Colon (tissue), 2 donors: Measurements from ENCODE around the gene CLCNKA.
"Not testable (repeated sequence)": the region's sequence is repeated elsewhere in the genome, so short reads cannot be mapped to it uniquely, and the experiment has no call there.

ENCODE experiments used
- FAIRE-seq: peaks from 2 replicates; lab custom pipeline; 2012; peaks lifted over from hg19 to GRCh38; lab: Jason Lieb, UNC
- donor health status: control.
- donor health status: control.

CLCNKA gene

GRCh38 chr1:16042096-16042495 is 20.3 kb downstream of the CLCNKA start:
- FAIRE-seq: no peak

- not testable (repeated sequence) for FAIRE-seq
Measured at GRCh38 chr1:16042654-16043053, 20.8 kb downstream of the CLCNKA start.

GRCh38 chr1:16043521-16043920 is 21.7 kb downstream of the CLCNKA start, which contains the start of gene CLCNKB:
Gene CLCNKB, plus strand, starts transcription at chr1:16043782. Its CDS starts 711 bp downstream, at chr1:16044493.
- no peak for FAIRE-seq

GRCh38 chr1:16043950-16044349 is 22.1 kb downstream of the CLCNKA start:
- no peak for FAIRE-seq

- FAIRE-seq: no peak
Measured at GRCh38 chr1:16046842-16047241, 25.0 kb downstream of the CLCNKA start.

GRCh38 chr1:16047791-16048475 is 26.1 kb downstream of the CLCNKA start:
- FAIRE-seq: no peak

GRCh38 chr1:16048573-16049189 is 26.8 kb downstream of the CLCNKA start:
- no peak for FAIRE-seq

GRCh38 chr1:16050328-16050727 is 28.5 kb downstream of the CLCNKA start:
- no peak for FAIRE-seq

- FAIRE-seq: no peak
Measured at GRCh38 chr1:16051039-16051438, 29.2 kb downstream of the CLCNKA start.

DNA sequence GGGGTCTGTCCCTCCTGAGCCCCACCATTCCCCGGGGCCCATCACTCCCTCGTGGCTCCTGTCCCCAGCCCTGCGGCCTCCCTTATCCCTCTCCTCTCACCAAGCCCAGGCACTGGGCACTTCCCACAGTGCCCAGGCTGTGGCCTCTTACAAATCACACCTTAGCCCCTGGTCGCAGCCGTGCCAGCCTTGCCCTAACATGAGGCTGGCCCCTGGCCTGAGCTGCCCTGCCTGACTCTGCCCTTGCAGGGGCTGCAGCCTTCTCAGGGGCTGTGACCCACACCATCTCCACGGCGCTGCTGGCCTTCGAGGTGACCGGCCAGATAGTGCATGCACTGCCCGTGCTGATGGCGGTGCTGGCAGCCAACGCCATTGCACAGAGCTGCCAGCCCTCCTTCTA is 30.1 kb downstream of the CLCNKA start:
- FAIRE-seq: not testable (repeated sequence)

DNA sequence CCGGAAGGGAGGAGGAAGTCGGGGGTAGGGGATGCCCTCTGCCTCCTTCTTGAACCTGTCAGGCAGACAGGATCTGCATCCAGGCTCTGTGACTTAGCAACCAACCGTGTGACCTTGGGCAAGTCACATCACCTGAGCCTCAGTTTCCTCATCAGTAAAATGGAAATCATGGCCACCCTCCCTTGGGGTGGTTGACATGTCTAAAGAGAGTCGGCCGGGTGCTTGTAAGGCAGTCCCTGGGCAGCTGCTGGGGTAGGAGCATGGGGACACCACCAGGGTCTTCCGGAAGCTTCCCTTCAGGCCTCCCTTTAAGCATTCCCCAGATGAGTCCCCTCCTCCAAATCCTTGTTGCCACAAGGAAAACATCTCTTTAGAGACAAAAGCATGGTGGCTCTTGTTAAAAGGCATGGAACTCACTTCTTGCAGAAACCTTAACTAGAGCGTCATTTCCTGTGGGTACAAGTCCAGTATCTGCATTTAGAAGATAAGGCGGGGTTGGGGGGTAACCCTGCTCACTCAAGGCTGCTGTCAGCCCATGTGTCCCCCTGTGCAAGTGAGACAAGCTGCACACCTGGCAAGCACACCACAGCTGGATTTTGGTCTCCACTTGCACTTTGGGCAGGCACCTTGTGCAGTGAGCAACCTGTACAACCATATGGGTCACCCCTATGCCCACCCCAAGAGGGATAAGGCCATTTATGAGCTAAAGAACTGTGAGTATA is 32.1 kb downstream of the CLCNKA start:
- no peak for FAIRE-seq

GRCh38 chr1:16054598-16055540 is 33.0 kb downstream of the CLCNKA start:
- no peak for FAIRE-seq

DNA sequence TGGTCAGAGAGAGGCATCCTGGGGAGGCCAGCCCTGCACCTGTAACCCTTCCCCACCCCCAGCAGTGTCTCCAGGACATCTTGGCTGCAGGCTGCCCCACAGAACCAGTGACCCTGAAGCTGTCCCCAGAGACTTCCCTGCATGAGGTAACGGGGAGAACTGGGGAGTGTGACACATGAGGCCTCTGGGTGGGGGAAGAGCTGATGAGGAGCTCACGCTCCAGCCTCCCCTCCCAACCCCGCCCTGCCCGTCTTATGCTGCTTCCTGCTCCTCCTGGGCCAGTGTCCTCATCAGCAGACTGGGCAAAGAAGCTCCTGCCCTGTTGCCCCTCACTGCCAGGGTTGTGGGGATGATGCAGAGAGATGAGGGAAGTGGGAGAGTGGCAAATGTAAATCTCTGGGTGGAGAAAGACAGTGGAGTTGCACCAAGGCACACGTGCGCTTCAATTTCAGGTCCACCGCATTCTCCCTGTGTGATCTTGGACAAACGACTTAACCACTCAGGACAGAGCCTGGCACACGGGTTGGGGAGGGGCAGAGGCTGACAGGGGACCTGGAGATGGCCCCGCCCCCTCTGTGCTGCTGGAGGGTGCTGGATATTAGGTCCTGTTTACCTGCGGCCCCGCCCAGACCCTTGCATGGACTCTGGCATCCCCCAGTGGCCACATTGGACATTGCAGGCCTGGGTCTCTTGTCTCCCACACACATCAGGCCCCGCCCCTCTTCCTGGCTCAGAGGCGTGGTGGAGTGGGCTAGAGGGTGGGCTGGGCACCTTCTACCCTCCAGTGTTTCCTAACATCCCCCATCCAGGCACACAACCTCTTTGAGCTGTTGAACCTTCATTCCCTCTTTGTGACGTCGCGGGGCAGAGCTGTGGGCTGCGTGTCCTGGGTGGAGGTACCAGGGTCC is 34.0 kb downstream of the CLCNKA start:
- FAIRE-seq: no peak

DNA sequence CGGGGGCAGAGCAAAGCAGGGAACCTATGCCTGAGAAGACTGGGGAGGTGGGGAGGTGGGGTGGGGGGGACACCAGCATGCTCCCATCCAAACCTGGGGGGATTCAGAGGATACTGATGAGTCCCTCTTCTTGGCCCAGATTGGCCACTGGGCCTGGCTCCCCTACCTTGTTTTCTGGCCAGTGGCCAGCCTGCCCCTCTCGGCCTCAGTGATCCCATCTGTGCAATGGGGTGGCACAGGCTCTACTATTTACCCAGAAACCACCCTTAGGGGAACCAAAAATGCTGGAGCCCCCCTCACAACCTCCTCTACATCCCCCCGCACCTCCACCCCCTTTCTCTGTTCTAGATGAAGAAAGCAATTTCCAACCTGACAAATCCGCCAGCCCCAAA is 34.7 kb downstream of the CLCNKA start:
- FAIRE-seq: not testable (repeated sequence)

DNA sequence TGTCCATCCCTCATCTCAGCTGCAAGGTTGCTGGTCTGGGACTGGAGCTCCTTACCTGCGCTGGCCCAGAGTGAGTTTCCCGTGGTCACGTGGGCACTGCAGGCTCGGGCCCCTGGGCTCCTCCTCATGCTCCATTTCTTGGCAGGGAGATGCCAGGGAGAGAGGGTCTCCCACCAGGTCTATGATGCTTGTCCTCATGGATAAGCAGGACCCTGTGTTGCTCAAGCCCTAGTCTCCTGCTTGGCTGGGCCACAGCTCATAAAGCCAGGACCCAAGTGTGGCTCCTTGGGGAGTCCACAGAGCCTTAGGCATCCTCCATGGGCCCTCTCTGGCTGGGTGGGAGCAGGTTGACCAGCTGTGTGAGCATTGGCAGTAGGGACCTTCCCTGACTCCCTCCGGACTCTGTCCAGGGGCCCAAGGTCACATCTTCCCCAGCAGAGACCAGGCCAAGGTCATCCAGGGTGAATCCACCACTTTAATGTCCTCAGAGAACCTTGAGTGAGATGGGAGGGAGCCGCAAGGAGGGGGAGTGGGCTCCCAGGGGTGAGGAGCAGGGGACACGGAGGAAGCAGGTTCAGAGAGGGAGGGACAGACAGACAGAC is 35.6 kb downstream of the CLCNKA start:
- not testable (repeated sequence) for FAIRE-seq

GRCh38 chr1:16058394-16059120 is 36.7 kb downstream of the CLCNKA start:
- FAIRE-seq: not testable (repeated sequence)

DNA sequence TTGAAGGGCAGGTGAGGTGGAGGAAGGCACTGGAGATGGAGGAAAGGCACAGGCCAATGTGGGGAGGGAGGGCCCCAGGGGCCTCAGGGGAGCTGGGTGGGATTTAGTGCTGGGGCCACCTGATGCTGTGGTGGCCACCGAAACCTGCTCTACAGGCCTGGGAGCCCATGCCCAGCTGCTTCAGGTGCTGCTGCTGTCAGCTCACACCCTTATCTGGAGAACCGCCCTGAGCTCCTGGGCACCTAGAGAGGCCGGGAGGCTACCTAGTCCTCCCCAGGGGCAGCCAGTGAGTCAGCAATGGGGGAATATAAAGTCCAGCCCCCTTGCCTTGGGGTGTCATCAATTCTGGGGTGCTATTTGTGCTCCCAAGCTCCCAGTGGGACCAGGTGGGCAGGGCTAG is 39.4 kb downstream of the CLCNKA start:
- FAIRE-seq: no peak

- FAIRE-seq: not testable (repeated sequence)
Measured at GRCh38 chr1:16061989-16062686, 40.3 kb downstream of the CLCNKA start.

- FAIRE-seq: not testable (repeated sequence)
Measured at GRCh38 chr1:16062687-16063075, 40.8 kb downstream of the CLCNKA start.
